GM19397 (cell line): Measurements from ENCODE around the gene ZNF236.
"Not testable (repeated sequence)": the region's sequence is repeated elsewhere in the genome, so short reads cannot be mapped to it uniquely, and the experiment has no call there.

ENCODE experiments used
- ATAC-seq: cut with Tn5 transposase; IDR thresholded peaks from one replicate; pipeline ENCODE4 v1.9.1; 2021; ENCODE audit warnings: mild to moderate bottlenecking, moderate library complexity; ENCODE audit not compliant: unreplicated experiment

The ZNF236 gene

DNA sequence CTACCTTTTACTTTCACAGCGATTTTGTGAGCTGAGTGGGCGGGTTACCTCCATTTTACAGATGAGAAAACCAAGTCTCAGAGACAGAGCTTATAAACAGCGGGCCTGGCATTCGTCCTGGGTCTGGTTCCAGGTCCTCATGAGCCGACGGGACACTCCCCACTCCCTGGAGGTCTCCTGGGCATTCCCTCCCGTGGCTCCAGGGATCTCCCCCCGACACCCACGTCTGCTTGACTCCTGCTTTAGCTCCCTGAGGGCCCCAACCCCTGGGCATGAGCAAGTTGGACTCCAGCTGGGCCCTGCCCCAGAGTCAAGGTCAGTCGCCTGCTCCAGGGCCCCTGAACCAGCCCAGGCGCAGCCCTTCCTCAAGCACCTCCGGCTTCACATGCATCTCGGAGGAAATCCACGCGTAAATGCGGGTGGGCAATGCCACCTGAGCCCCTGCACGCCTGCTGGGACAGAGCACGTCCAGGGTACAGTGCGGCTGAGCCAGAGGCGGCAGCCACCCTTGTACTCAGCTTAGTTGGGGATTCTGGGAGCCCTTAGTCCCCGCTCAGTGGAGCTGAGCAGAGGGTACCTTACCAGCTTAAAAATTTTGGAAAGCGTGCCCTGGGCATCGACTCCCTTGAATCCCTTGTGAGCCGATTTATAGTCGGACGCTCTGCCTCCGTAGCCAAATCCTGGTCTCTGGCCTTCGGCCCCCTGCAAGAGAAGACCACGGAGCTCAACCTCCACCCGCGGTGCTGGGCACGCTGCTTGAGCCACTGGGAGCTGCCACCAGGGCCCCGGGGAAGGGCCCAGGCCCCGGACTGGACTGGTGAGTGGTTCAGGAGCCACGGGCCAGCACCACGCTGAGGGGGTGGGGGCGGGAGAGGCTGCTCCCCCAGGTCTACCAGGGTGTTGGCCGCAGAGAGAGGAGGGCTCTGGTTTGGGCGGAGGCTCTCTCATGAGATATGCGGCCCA lies 162.1 kb downstream of the ZNF236 start:
- no peak for ATAC-seq

DNA sequence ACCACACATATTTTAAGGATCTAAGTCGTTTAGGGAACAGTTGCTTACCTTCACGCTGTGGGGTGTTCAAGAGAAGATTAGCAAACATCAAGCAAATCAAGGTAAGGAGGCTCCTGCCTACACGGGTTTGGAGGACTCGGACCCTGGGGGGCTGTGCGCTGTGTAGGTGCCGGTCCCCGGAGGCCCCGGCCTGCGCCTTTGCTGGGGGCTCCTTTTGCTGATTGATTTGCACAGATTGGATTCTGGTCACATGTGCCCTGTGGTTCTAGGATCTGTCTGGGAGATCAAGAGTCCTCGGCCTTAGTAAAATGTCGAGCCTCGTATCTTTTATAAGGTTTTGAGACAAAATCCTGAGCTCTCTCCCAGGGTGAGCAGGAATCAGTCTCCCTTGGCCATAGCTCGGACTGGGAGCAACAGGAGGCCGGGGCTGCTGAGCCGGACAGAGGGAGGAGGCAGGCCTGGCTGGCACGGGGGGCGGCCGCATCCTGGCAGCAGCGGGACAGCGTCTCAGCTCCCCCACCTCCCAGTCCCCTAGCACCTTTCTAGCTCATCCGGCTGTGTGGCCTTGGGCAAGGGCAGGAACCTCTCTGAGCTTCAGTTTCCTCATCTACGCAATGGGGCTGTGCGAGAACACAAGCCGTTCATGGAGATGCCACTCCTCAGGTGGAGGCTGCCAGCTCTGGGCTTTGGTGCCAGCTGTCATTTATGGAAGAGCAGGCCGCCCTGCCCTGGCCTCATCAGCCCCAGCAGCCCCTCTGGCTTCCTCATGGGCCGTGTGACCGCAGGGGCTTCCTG lies 163.0 kb downstream of the ZNF236 start:
- ATAC-seq: no peak

DNA sequence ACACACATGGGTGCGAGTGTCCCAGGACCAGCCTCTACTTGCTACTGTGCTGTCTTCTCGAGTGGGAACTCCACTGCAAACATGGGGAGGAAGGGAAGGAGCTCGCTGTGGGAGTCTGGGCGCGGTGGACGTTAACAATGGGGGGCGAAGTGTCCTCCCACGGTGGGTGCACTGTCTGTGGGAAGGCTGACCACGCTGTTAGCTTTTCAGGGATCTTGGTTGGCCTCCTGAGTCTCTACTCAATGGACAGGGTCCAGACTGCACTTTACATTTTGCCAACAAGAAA lies 163.5 kb downstream of the ZNF236 start:
- no peak for ATAC-seq

DNA sequence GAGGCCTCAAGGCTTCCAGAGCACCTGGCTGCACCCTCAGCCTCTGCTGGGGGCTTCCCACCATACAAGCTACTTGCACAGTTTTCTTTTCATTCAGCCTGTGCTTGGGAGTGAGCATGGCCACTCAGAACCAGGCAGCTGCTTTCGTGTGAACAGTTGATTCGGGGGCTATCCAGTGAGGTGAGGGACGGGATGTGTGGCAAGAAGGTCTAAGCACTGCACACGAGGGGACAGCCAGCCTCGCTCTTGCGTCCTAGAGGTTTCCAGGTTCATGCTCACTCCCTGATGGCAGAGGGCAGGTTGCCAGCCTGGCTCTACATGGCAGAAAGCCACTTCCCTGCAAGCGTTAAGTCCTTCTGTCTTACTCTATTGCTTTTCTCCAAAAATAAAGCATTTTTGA lies 164.0 kb downstream of the ZNF236 start:
- ATAC-seq: no peak

DNA sequence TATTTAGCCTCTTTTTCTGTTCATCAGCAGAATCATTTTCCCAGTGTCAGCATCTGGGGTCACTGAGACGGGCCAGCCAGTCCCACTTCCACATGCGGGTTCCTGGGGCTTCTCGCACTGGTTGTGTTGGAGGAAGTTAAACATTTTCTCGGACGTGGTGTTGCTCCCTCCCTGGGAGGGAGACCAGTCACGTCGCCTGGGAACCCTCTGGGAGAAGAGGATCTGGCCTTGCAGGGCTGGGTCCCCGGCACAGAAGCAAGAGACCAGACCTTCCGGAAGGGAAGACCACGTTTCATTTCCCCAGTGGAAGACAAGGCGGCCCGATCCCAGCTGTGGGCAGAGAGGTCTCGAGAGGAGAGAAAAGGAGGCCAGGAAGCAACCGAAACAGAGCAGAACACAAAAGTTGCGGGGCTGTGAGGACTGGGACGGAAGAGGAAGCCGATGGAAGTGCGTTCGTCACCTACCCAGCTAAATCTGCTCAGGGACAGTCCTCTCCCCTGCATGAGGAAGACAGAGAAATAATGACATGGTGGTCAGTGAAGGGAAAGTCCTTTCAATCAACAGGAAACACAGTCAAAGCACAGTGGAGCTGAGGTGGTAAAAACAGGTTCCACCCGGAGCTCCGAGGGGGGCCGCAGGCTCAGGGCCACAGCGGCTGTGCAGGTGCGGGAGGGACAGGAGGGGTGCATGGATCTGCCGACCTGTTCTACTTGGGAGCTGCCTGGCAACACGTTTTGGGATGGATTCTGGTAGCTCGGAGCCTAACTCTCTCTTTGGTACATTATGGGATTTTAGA lies 165.9 kb downstream of the ZNF236 start:
- no peak for ATAC-seq

DNA sequence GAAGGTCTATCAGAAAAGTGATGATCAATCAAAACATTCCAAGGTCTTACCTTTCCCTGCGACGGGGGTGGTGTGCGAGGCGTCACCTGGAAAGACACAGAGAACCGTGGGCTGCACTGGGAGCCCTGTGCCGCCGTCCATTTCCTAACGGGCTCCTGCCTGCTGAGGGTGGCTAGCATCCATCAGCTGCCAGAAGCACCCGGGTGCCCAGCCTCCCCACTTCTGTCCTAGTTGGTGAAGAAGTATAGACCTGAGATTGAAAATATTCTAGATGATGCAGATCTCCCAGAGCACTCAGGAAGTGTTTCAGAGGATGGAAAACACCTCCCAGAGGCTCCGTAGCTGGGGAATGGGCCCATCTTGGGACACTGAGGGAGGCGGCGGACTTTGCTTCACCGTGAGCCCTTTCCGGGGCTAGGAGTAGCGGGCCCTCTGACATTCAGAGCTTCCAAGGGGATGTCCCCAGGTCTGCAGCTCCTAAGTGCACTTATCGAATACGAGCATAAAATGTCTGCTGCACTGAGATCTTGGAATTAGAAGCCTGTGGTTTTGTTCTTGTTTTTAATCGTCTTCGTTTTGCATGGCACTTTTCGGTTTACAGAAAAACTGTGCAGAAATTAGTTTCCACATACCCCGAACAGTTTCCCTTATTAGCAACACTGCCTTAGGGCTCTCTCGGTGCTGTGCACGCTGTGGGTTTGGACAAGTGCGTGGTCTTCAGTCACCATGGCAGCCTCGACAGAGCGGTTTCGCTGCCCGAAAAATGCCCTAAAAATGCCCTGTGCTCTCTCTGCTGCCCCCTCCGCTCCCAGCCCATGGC lies 166.7 kb downstream of the ZNF236 start:
- no peak for ATAC-seq

DNA sequence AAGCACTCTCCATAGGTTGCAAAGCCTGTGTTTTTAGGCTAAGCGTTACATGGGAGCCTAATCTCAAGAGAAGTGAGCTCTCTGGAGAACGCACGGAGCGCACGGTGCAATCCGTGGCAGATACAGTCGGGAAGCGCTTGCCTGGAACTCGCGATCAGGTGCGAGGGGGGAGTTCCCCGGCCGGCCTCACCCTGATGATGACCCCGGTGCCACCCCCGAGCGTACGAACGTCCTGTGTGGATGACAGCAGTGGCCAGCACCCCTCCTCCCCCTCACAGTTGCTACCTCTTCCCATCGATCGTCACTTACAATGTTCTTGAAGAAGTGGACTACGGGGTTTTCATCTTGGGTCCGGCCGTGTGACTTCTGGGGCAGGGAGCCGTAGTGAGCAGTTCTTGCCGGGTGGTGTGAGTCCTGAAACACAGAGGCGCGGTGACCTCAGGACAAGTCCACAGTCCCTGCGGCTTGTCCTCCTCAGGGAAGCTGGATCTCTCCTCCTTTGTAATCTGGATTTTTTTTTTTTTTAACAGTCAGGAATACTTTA lies 167.4 kb downstream of the ZNF236 start:
- ATAC-seq: no peak

DNA sequence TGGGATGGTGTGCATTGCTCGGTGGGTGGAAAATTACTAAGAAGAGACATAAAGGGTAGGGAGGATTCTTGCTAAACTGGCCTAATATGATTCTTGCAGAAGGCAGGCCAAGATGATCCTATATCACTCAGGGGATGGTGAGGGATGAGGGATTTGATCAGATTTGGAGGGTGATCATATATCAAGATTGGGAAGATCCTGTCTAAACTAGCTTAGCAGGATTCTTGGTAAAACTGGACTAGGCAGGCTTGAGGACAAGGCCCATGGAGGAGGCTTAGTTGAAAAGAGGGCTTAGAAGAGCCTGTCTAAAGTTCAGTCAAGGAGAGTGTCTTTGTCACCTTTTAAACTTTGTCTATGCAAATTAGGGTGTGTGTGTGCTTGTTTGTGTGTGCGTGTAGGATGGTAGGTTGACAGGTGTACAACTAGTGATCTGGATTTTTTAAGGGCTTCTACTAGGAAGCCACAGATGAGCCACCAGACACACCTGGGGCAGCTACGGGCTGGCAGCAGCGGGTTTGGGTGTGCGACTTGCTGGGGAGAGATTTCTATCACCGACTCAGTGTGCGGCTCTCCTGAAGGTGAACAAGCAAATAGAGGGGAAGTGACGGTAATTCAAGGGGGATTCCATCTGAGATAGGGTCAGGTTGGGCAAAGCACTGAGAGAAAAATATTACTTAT lies 168.1 kb downstream of the ZNF236 start:
- not testable (repeated sequence) for ATAC-seq

DNA sequence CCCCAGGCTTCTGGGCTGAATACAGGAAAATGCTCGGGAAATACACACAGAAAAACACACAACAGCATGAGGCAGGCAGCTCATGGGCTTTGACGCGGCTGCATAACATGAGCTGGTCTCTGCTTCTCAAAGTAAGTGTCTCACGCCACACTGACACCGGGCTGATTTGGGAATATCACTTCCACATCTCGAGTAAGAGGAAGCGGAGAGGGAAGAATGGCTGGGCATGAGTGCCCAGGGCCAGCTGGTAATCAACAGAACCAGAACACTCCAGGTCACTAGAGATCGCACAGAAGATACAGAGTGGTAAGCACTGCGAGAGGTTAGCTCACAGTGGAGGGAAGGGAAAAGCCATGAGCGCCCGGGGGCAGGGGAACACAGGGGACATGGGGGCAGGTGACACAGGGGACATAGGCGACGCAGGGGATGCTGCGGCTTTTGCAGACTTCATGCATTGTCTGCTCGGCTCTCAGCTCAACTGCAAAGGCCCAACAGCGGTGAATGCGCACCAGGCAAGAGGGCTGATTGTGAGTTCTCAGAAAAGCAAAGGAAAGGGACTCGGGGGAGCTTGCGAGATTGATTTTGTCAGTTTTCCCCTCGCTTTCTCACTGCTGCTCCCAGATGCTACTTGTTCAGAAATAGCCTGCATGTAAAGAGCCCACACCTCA lies 168.8 kb downstream of the ZNF236 start:
- ATAC-seq: no peak

DNA sequence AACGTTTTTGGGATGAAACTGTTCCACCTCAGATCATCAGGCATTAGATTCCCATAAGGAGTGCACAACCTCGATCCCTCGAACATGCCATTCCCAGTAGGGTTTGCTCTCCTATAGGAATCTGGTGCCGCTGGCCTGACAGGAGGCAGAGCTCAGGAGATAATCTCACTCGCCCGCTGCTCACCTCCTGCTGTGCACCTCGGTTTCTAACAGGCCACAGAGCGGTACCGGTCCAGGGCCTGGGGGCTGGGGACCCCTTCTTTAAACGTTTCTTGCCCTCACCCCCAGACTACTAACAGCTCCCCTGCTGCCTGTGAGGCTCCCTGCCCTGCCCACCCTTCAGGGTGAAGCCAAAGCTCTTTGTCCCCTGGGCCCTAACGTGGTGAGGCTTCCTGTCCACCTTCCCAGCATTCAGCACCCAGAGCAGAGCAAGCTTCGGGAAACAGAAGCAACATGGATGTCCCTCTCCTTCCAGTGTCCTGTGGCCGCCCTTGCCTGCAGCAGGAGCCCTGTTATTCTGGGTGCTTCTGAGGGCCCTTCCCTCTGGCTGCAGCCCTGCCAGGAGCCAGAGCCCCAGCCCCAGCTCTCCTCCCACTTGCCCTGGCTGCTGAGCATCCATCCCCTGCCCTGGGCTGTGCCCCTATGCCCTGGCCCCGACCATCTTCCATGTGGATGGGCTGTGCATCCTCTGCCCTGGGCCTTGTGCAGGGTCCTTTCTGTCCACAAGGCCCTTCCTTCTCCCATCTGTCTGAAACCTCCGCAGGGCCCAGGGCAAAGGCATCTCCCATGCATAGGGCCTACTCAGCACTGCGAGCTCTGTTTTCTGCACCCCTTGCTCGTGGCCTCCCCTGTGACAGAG lies 170.1 kb downstream of the ZNF236 start:
- ATAC-seq: no peak

DNA sequence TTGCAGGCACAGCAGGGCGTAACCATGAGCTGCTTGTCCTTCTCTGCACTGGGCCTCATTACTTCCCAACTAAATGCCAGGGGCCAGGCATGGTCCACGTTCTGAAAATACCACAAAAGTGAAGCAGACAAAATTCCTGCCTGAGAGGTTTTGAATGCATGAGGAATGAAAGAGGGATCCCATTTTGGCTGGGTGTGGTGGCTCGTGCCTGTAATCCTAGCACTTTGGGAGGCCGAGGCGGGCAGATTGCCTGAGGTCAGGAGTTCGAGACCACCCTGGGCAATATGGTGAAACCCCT lies 170.7 kb downstream of the ZNF236 start:
- ATAC-seq: no peak

DNA sequence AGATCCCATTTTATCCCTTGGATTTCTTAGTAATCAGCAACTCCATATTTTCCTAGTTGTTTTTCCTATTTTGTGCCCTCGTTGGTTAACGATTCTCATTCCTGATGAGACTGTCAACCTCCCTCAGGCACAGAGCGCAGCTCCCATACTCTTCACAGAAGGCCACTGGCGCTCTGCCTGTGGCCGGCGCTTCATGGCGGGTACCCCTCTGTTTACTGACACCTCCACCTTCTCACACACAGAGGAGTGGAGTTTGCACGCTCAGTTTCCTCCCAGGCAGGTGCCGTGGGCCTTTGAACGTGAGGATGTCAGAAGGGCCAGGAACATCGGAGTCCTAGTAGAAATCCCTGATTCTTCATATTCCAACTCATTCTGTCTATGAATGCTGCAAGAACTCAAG lies 171.2 kb downstream of the ZNF236 start:
- no peak for ATAC-seq

DNA sequence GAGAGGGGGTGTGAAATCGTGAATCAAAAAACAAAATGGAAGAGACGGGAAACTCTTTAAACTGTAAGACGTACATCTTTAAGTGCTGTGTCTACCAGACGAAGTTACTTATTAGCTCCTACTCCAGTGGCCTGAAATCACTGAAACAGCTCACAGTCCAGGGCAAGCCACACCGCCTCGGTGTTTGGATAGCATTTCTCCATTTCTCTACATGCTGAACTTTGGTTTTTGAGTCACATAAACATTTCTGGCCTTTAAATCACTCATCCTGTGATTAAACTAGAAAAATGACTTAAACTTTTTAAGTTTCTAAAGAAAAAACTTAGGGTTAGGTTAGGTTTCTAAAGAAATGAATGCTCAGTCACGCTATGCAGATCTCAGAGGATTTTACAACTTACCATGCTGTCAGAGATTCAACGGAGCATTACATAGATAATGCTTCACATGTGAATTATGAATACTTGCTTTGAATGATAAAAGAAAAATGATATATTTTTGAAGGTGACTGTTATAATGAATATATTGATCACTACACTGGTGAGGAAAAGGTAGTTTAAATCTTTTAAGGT lies 171.8 kb downstream of the ZNF236 start:
- ATAC-seq: no peak

DNA sequence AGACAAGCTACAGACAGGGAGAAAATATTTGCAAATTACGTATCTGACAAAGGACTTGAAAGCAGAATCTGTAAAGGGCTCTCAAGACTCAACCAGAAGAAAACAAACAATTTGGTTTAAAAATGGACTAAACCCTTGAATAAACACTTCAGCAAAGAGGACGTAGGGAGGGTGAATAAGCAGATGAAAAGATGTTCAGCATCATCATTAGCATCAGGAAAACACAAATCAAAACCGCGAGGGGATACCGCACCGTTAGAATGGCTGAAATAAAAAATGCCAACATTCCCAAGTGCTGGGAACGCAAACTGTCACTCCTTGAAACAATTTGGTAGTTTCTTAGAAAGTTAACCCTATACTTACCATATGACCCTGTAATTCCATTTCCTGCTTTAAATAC lies 173.5 kb downstream of the ZNF236 start:
- no peak for ATAC-seq

DNA sequence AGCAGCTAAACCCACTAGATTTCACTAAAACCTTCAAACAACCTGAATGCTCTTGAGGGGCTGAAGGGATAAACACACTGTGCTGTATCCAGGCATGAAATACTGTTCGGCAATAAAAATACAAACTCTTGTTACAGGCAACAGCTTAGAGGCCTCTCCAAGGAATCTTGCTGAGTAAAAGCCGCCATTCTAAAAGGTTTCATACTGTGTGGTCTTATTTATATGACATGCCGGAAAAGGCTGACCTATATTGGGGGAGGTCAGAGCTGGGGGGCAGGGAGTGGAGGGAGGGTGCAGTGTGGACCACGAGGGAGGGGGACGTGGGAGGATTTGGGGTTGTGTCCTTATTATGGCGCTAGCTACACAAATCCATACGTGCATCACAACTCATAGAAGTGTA lies 174.1 kb downstream of the ZNF236 start:
- ATAC-seq: no peak

DNA sequence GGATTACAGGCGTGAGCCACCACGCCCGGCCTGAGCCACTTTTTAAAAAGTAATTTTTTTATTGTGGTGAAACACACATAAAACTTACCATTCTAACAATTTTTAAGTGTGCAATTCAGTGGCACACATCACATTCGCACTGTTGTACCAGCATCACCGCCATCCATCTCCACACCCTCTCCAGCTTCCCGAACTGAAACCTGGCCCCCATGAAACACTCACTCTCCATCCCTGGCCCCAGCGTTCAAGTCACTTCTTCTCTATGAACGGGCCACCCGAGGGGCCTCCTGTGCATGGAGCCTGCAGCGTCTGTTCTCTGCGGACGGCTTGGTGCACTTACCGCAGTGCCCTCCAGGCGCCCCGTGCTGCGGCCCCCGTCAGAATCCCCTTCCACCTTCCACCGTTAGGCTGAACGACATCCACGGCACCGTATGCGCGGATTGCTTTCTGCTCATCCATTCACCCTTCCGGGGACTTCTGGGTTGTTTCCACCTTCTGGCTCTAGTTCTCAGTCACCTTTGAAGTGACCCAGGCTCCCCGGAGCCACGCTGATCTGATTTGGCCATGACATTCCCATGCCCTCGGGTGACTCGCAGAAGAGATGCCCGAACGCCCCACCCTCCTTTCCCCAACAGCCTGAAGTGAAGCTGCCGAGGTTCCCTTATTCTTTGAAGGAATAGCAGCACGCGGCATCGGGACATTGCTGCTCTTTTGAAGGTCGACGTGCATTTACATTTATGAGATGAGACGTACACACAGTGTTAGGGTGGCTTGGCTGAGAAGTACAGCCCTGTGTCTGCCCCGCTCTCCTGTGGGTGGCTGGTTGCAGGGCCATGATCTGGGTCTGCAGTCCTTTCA lies 175.8 kb downstream of the ZNF236 start:
- ATAC-seq: no peak

DNA sequence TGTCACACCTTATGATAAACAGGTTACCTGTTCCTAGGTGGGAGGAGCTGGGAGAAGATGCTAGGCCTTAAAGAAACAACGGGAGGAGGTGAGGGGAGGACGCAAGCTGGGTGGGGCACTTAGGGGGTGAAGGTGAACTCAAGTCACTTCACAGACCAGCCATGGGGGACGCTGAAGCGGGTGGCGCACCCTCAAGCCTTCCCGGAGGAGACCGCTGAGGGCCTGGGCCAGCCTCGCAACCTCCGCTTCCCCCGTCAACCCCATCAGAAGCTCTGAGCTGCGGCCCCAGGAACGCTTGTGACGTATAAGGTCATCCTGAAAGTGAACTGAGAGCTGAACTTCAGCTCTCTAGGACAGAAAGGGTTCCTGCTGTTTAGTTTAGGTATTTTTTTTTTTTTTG lies 176.7 kb downstream of the ZNF236 start:
- ATAC-seq: no peak
